Gastrocnemius medialis (tissue), 4 donors: ENCODE data around the gene RFTN1.

Experiments used
- CTCF ChIP-seq, 5 experiments: fragments of 450-650 bp in 3 of 5; fragments of 200-600 bp in 2 of 5; sonication (generic) in 2 of 5; IDR thresholded peaks in 4 of 5; conservative IDR thresholded peaks in 1 of 5; 1 replicate in 4 of 5; 2 replicates in 1 of 5; pipeline ENCODE4 v1.5.1; 2016 to 2019; ENCODE audit warnings: antibody characterized with exemption in 5 of 5, mild to moderate bottlenecking in 3 of 5, moderate library complexity in 3 of 5
- POLR2A ChIP-seq, 2 donors: fragments of 450-650 bp; IDR thresholded peaks; one replicate each; pipeline ENCODE4 v1.6.1; 2017; ENCODE audit warnings: antibody characterized with exemption in 2 of 2, mild to moderate bottlenecking in 2 of 2, moderate library complexity in 2 of 2

DNA sequence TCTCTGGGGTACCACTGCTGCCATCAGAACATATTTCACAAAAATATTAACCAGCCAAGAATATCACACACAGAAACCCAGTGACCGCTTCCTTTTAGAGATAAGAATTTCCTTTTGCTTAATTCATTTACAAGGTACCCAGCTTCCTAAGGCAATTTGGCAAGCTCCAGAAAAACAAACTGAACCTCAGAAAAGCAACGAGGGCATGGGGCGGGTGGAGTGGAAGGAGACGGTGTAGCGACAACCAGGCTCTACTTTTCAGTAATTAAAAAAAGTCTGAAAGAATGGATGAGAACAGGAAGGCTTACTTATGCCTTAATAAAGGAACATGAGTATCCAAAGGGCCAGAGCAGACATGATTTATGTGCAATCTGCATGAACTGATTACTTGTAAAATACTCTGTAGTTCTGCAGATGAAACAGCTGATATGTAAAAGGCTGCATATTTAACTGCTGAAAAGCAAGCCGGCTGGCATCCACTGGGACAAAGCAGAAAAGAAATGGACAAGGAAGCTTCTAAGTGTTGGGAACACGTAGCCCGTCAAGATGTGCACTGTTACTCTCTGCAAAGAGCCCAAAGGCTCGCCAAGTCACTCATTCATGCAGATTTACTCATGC, 18.6 kb downstream of the RFTN1 start:
- no peak for TF ChIP-seq CTCF (IDR thresholded peaks at IDR 0.05 in 4 of 5, conservative IDR thresholded peaks at IDR 0.05 in 1 of 5)
- no peak for TF ChIP-seq POLR2A (IDR thresholded peaks at IDR 0.05)
